H9 (cell line): ENCODE results near the gene STIMATE. TPM values are rescaled to one million over a fixed set of nuclear protein-coding genes. Genes with fewer than 3 reads are reported as not detected.

Experiments used
- DNase-seq: peaks from one replicate; pipeline ENCODE4 v3.0.0-alpha.2; 2017
- H2AFZ ChIP-seq: one replicate; pipeline ENCODE4 v1.6.1; 2013; ENCODE audit warnings: mild to moderate bottlenecking, low read length, control low read depth, moderate library complexity
- H2AK5ac ChIP-seq: 2 replicates; pipeline ENCODE4 v1.6.1; 2013; ENCODE audit warnings: low read length, control low read depth, mixed read lengths; ENCODE audit not compliant: insufficient read length
- H2BK120ac ChIP-seq: one replicate; pipeline ENCODE4 v1.6.1; 2013; ENCODE audit warnings: low read depth, mild to moderate bottlenecking, low read length, control low read depth, inconsistent platforms; ENCODE audit not compliant: poor library complexity, severe bottlenecking
- H2BK12ac ChIP-seq: 2 replicates; pipeline ENCODE4 v1.6.1; 2013; ENCODE audit warnings: low read length, control low read depth, mixed read lengths, low read depth; ENCODE audit not compliant: insufficient read length
- H2BK15ac ChIP-seq: 2 replicates; pipeline ENCODE4 v1.6.1; 2013; ENCODE audit warnings: low read depth, low read length, control low read depth
- H2BK20ac ChIP-seq: one replicate; pipeline ENCODE4 v1.6.1; 2013; ENCODE audit warnings: low read depth, mild to moderate bottlenecking, low read length, control low read depth, inconsistent platforms; ENCODE audit not compliant: poor library complexity, severe bottlenecking
- H2BK5ac ChIP-seq: 2 replicates; pipeline ENCODE4 v1.6.1; 2013; ENCODE audit warnings: low read length, control low read depth, mixed read lengths; ENCODE audit not compliant: insufficient read length
- H3K14ac ChIP-seq: 2 replicates; pipeline ENCODE4 v1.6.1; 2013; ENCODE audit warnings: low read length, control low read depth; ENCODE audit not compliant: insufficient read depth
- H3K18ac ChIP-seq: 2 replicates; pipeline ENCODE4 v1.6.1; 2013; ENCODE audit warnings: low read depth, mild to moderate bottlenecking, mixed read lengths, low read length, control low read depth; ENCODE audit not compliant: insufficient read length
- H3K23ac ChIP-seq: 2 replicates; pipeline ENCODE4 v1.6.1; 2013; ENCODE audit warnings: low read length, control low read depth, mixed read lengths, low read depth; ENCODE audit not compliant: insufficient read length
- H3K23me2 ChIP-seq: 2 replicates; pipeline ENCODE4 v1.6.1; 2013; ENCODE audit warnings: low read depth, mild to moderate bottlenecking, mixed read lengths, low read length, control low read depth; ENCODE audit not compliant: insufficient read length, poor library complexity, severe bottlenecking
- H3K27ac ChIP-seq: 2 replicates; pipeline ENCODE4 v1.5.1; 2013; ENCODE audit warnings: low read length, control low read depth, mixed read lengths, low read depth; ENCODE audit not compliant: insufficient read length
- H3K27me3 ChIP-seq: 2 replicates; pipeline ENCODE4 v1.6.1; 2013; ENCODE audit warnings: low read length, control low read depth, inconsistent platforms; ENCODE audit not compliant: insufficient read depth
- H3K4ac ChIP-seq: 2 replicates; pipeline ENCODE4 v1.6.1; 2013; ENCODE audit warnings: low read depth, mild to moderate bottlenecking, control low read depth, inconsistent platforms, low read length, moderate library complexity
- H3K4me1 ChIP-seq: 2 replicates; pipeline ENCODE4 v1.6.1; 2013; ENCODE audit warnings: low read length, control low read depth, inconsistent platforms; ENCODE audit not compliant: insufficient read depth
- H3K4me2 ChIP-seq: 2 replicates; pipeline ENCODE4 v1.6.1; 2013; ENCODE audit warnings: low read length, control low read depth, mixed read lengths; ENCODE audit not compliant: insufficient read length, insufficient read depth
- H3K56ac ChIP-seq: 2 replicates; pipeline ENCODE4 v1.6.1; 2013; ENCODE audit warnings: low read depth, mild to moderate bottlenecking, mixed read lengths, low read length, control low read depth; ENCODE audit not compliant: insufficient read length
- H3K79me1 ChIP-seq: 2 replicates; pipeline ENCODE4 v1.6.1; 2013; ENCODE audit warnings: low read depth, mild to moderate bottlenecking, moderate library complexity, low read length, control low read depth, inconsistent platforms; ENCODE audit not compliant: insufficient read depth, poor library complexity, severe bottlenecking
- H3K79me2 ChIP-seq: 2 replicates; pipeline ENCODE4 v1.6.1; 2013; ENCODE audit warnings: low read length, control low read depth, inconsistent platforms; ENCODE audit not compliant: insufficient read depth
- H3K9ac ChIP-seq: 2 replicates; pipeline ENCODE4 v1.6.1; 2013; ENCODE audit warnings: low read length, control low read depth, mixed read lengths; ENCODE audit not compliant: insufficient read length; ENCODE audit errors: extremely low read depth
- H3K9me3 ChIP-seq: one replicate; pipeline ENCODE4 v1.6.1; 2013; ENCODE audit warnings: low read depth, low read length, inconsistent platforms; ENCODE audit not compliant: control insufficient read depth
- H3T11ph ChIP-seq: one replicate; pipeline ENCODE4 v1.6.1; 2013; ENCODE audit warnings: mild to moderate bottlenecking, low read length, control low read depth, inconsistent platforms
- H4K20me1 ChIP-seq: one replicate; pipeline ENCODE4 v1.6.1; 2013; ENCODE audit not compliant: control insufficient read depth, insufficient read length, insufficient read depth
- H4K5ac ChIP-seq: 2 replicates; pipeline ENCODE4 v1.6.1; 2013; ENCODE audit warnings: low read depth, mild to moderate bottlenecking, mixed read lengths, low read length, control low read depth; ENCODE audit not compliant: insufficient read length
- H4K8ac ChIP-seq: replicated peaks from 2 replicates; pipeline ENCODE4 v1.6.1; 2013; ENCODE audit warnings: low read length, control low read depth, mixed read lengths, low read depth; ENCODE audit not compliant: insufficient read length
- H4K91ac ChIP-seq: 2 replicates; pipeline ENCODE4 v1.6.1; 2013; ENCODE audit warnings: low read depth, mild to moderate bottlenecking, moderate library complexity, mixed read lengths, low read length, control low read depth; ENCODE audit not compliant: insufficient read length
- H3K27ac Mint-ChIP-seq, 3 experiments: 2 replicates in 2 of 3; 3 replicates in 1 of 3; pipeline ENCODE4 v1.8.0; 2020 to 2021; ENCODE audit warnings: mixed read lengths in 3 of 3, mild to moderate bottlenecking in 1 of 3, moderate library complexity in 1 of 3
- H3K27me3 Mint-ChIP-seq: 2 replicates; pipeline ENCODE4 v1.8.0; 2021; ENCODE audit warnings: low read depth, mild to moderate bottlenecking, moderate library complexity, mixed read lengths
- H3K36me3 Mint-ChIP-seq, 3 experiments: 2 replicates in 2 of 3; 3 replicates in 1 of 3; pipeline ENCODE4 v1.8.0; 2020 to 2021; ENCODE audit warnings: low read depth in 3 of 3, mixed read lengths in 3 of 3; ENCODE audit not compliant: insufficient read depth in 1 of 3
- H3K4me1 Mint-ChIP-seq, 2 experiments: 2 replicates each; pipeline ENCODE4 v1.8.0; 2020; ENCODE audit warnings: mixed read lengths in 2 of 2
- H3K4me3 Mint-ChIP-seq, 2 experiments: 2 replicates in 1 of 2; 3 replicates in 1 of 2; pipeline ENCODE4 v1.8.0; 2020 to 2021; ENCODE audit warnings: mild to moderate bottlenecking in 2 of 2, mixed read lengths in 2 of 2, moderate library complexity in 1 of 2
- H3K9me3 Mint-ChIP-seq, 2 experiments: 2 replicates in 1 of 2; 3 replicates in 1 of 2; pipeline ENCODE4 v1.8.0; 2020; ENCODE audit warnings: mild to moderate bottlenecking in 2 of 2, mixed read lengths in 2 of 2, moderate library complexity in 1 of 2
- WGBS: extraction: QIAGEN DNeasy Blood & Tissue Kit; methylation state at CpG from one replicate; pipeline ENCODE4 v1.1.7; 2013; ENCODE audit warnings: missing lambda C conversion rate, low lambda C conversion rate, mixed read lengths; ENCODE audit not compliant: insufficient read length; ENCODE audit errors: extremely low coverage; 5-methylcytosine and 5-hydroxymethylcytosine counted together
- total RNA-seq: library from RNA; stranded (reverse); gene quantifications from 2 replicates; pipeline ENCODE4 v1.2.1, GENCODE V29; 2021
- TF ChIP-seq, protein P1 (sequence below): fragments of 200-600 bp; sonication (generic); conservative IDR thresholded peaks from 3 replicates; pipeline ENCODE4 v1.8.0; 2021; ENCODE audit warnings: antibody characterized with exemption, mild to moderate bottlenecking

STIMATE gene
- total RNA-seq, 1 experiment from 2014 or later: 25.6 TPM

DNA sequence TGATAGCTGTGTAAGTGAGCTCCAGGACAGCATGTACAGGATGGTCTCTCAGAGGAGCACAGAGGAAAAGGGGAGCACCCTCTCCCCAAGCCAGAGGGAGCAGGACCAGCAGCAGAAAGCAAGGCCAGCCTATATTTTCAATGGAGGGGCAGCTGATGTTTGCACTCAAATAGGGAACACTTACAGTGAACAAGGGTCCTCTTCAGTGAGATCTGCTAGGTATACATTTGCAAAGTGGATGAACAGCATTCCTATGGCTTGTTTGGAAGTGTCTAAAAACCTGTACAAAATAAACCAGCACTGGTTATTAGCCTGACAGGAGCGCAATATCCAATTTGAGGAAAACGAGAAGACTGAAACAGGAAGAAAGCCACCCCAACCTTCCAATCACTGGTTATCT is 44.9 kb downstream of the STIMATE start:
- no peak for DNase-seq
- H2BK15ac ChIP-seq: no peak overlapping the region
- no peak overlapping the region for H4K5ac ChIP-seq
- no peaks in the 10 kb centered on the region for H3K27me3 Mint-ChIP-seq
- no peaks in the 10 kb centered on the region for H3K9me3 ChIP-seq
- H2AFZ ChIP-seq: no peak overlapping the region
- no peak overlapping the region for H2AK5ac ChIP-seq
- H3K4ac ChIP-seq: no peak overlapping the region
- no CpG with 5 or more reads among the region's 2 CpGs for WGBS
- no peak overlapping the region for H3K18ac ChIP-seq
- H3K27ac Mint-ChIP-seq: peak overlapping the region in 1 of 3 experiments; percentile 41; a peak in 1 of 7 replicates
- H3K23ac ChIP-seq: no peak overlapping the region
- no peak overlapping the region for H2BK5ac ChIP-seq
- H4K91ac ChIP-seq: no peak overlapping the region
- TF ChIP-seq, protein P1, sequence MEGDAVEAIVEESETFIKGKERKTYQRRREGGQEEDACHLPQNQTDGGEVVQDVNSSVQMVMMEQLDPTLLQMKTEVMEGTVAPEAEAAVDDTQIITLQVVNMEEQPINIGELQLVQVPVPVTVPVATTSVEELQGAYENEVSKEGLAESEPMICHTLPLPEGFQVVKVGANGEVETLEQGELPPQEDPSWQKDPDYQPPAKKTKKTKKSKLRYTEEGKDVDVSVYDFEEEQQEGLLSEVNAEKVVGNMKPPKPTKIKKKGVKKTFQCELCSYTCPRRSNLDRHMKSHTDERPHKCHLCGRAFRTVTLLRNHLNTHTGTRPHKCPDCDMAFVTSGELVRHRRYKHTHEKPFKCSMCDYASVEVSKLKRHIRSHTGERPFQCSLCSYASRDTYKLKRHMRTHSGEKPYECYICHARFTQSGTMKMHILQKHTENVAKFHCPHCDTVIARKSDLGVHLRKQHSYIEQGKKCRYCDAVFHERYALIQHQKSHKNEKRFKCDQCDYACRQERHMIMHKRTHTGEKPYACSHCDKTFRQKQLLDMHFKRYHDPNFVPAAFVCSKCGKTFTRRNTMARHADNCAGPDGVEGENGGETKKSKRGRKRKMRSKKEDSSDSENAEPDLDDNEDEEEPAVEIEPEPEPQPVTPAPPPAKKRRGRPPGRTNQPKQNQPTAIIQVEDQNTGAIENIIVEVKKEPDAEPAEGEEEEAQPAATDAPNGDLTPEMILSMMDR: no peak
- no peak overlapping the region for H2BK20ac ChIP-seq
- no peaks in the 10 kb centered on the region for H4K20me1 ChIP-seq
- H3K4me1 Mint-ChIP-seq: peaks cover 2 to 3% of the 10 kb centered on the region in 2 experiments
- no peaks in the 10 kb centered on the region for H3K27me3 ChIP-seq
- no peaks in the 10 kb centered on the region; a peak in 1 of 5 replicates for H3K9me3 Mint-ChIP-seq
- H3K4me1 ChIP-seq: no peaks in the 10 kb centered on the region
- H4K8ac ChIP-seq: no peak overlapping the region
- no peak overlapping the region for H3K4me2 ChIP-seq
- H3K14ac ChIP-seq: no peak overlapping the region
- H3K9ac ChIP-seq: no peak overlapping the region
- H3K79me2 ChIP-seq: no peaks in the 10 kb centered on the region
- no peak overlapping the region for H3K4me3 Mint-ChIP-seq
- no peak overlapping the region for H3K56ac ChIP-seq
- no peak overlapping the region for H2BK120ac ChIP-seq
- H2BK12ac ChIP-seq: no peak overlapping the region
- H3K27ac ChIP-seq: no peak overlapping the region
- no peak overlapping the region for H3T11ph ChIP-seq
- H3K79me1 ChIP-seq: no peaks in the 10 kb centered on the region
- H3K23me2 ChIP-seq: no peaks in the 10 kb centered on the region
- H3K36me3 Mint-ChIP-seq: peaks cover 14 to 36% (median 27%) of the 10 kb centered on the region in 3 experiments
